ENCODE data around the gene MED16. TPM values are rescaled to one million over a fixed set of nuclear protein-coding genes. Genes with fewer than 3 reads are reported as not detected.
A peak's percentile ranks its signal among the peaks of the same experiment; 100 is the strongest.

MED16 gene
- total and polyA plus RNA-seq, 10 donors = 37.0 to 82.1 (median 52.7) TPM

- H3K9me3 ChIP-seq = no peaks in the 10 kb centered on the region
- no peaks in the 10 kb centered on the region for H3K27me3 ChIP-seq (replicated peaks in 1 of 7)
- H3K27ac ChIP-seq = peak overlapping the region in 6 of 8 donors; percentile 15 to 82 (median 68)
- peaks cover 5 to 17% (median 10%) of the 10 kb centered on the region in 6 donors for H3K4me1 ChIP-seq
- peaks cover 0 to 90% (median 58%) of the 10 kb centered on the region in 6 donors for H3K36me3 ChIP-seq
- TF ChIP-seq POLR2AphosphoS5 (IDR thresholded peaks at IDR 0.05) (peak in 1 of 3 donors; percentile 31), CTCF (IDR thresholded peaks at IDR 0.05 in 8 of 11, conservative IDR thresholded peaks at IDR 0.05 in 3 of 11) (no peak)
- peak overlapping the region in 2 of 8 donors; percentile 33 to 54 for H3K4me3 ChIP-seq
- peak; percentile 94 for DNase-seq
- intact Hi-C loops (cut with DNase I; ENCODE audit: low total_unique reads) = no loop called here
- 56 to 77% (median 67%) methylated on average over 21 to 27 of the region's 27 CpGs for WGBS, 5 donors
Measured at GRCh38 chr19:872266-872951, 20.6 kb downstream of the MED16 start.

DNA sequence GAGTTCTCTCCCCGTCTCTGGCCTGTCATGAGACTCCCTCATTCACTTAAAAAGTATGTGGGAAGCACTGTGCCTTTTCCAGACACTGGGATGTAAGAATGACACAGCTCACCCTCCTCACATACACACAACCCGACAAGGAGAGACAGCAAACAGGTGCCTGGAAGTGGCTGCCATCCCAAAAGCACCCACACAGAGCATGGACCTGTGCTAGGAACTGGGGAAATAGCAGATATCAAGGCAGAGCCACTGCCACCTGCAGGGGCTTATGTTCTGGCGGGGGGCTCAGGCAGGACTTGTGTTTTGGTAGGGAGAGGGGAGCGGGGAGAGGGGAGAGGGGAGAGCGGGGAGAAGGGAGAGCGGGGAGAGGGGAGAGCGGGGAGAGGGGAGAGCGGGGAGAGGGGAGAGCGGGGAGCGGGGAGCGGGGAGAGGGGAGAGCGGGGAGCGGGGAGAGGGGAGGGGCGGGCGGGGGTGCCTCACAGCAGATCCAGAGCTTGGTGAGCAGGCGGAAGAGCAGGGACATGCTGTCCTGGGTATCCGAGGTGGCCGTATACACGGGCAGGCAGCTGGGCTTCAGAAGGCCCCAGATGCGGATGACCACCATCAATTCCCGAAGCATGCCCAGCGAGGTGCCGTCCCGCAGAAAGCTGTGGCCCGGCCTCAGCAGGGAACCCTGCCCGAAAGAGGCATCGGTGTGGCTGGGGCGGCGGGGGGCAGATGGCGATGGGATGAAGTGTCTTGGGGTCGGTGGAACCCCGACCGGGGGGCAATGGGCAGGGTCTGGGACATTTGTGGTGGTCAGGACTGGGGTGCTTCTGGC, 21.3 kb downstream of the MED16 start:
- Histone ChIP-seq H3K36me3 (peaks cover 0 to 87% (median 52%) of the 10 kb centered on the region in 6 donors), H3K27me3 (replicated peaks in 1 of 7) (no peaks in the 10 kb centered on the region), H3K27ac (peak overlapping the region in 6 of 8 donors; percentile 15 to 82 (median 68)), H3K4me1 (peaks cover 5 to 17% (median 10%) of the 10 kb centered on the region in 6 donors), H3K9me3 (no peaks in the 10 kb centered on the region), H3K4me3 (peak overlapping the region in 1 of 8 donors; percentile 54)
- WGBS, 5 donors = 90 to 94% (median 92%) methylated on average over 20 to 25 of the region's 33 CpGs
- intact Hi-C loops (cut with DNase I; ENCODE audit: low total_unique reads) = no loop called here
- DNase-seq = peak; percentile 84
- TF ChIP-seq CTCF (IDR thresholded peaks at IDR 0.05 in 8 of 11, conservative IDR thresholded peaks at IDR 0.05 in 3 of 11) = no peak
- peak in 1 of 3 donors; percentile 9 for TF ChIP-seq POLR2AphosphoS5 (IDR thresholded peaks at IDR 0.05)

- Histone ChIP-seq H3K27me3 (replicated peaks in 1 of 7) (no peaks in the 10 kb centered on the region), H3K4me3 (no peak overlapping the region), H3K36me3 (peaks cover 0 to 80% (median 48%) of the 10 kb centered on the region in 6 donors), H3K9me3 (no peaks in the 10 kb centered on the region), H3K4me1 (peaks cover 5 to 17% (median 10%) of the 10 kb centered on the region in 6 donors), H3K27ac (no peak overlapping the region)
- 91 to 97% (median 94%) methylated on average over 11 to 28 of the region's 28 CpGs for WGBS, 5 donors
- TF ChIP-seq POLR2AphosphoS5 (IDR thresholded peaks at IDR 0.05) = peak in 2 of 3 donors; percentile 7 to 26
- no peak for TF ChIP-seq CTCF (IDR thresholded peaks at IDR 0.05 in 8 of 11, conservative IDR thresholded peaks at IDR 0.05 in 3 of 11)
- intact Hi-C loops (cut with DNase I; ENCODE audit: low total_unique reads) = no loop called here
- no peak for DNase-seq
Measured at GRCh38 chr19:870963-871401, 22.0 kb downstream of the MED16 start.

DNA sequence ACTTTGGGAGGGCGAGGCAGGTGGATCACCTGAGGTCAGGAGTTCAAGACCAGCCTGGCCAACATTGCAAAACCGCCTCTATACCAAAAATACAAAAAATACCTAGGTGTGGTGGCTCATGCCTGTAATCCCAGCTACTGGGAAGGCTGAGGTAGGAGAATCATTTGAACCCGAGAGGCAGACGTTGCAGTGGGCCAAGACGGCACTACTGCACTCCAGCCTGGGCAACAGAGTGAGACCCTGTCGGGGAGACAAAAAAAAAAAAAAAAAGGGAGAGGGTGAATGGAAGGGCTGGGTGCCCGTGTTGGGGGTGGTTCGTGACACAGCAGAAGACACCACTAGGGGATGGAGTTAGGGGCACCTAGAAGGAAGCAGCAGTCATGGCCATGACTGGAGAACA, 22.7 kb downstream of the MED16 start:
- H3K36me3 ChIP-seq = peaks cover 0 to 79% (median 48%) of the 10 kb centered on the region in 6 donors
- DNase-seq = no peak
- WGBS, 5 donors = 94 to 96% (median 95%) methylated on average over 8 of the region's 8 CpGs
- no peak for TF ChIP-seq POLR2AphosphoS5 (IDR thresholded peaks at IDR 0.05)
- no peaks in the 10 kb centered on the region for H3K27me3 ChIP-seq (replicated peaks in 1 of 7)
- H3K4me3 ChIP-seq = no peak overlapping the region
- intact Hi-C loops (cut with DNase I; ENCODE audit: low total_unique reads) = no loop called here
- peak overlapping the region in 1 of 8 donors; percentile 35 for H3K27ac ChIP-seq
- H3K4me1 ChIP-seq = peaks cover 5 to 17% (median 10%) of the 10 kb centered on the region in 6 donors
- no peaks in the 10 kb centered on the region for H3K9me3 ChIP-seq
